Mesenteric fat pad (tissue), 1 donor: ENCODE data around the gene STOML3. TPM values are rescaled to one million over a fixed set of nuclear protein-coding genes. Genes with fewer than 3 reads are reported as not detected.

Experiments used
- DNase-seq: peaks from one replicate; pipeline ENCODE4 v3.0.0-alpha.2; 2020; ENCODE audit warnings: low spot score
- total RNA-seq: library from RNA; stranded (reverse); fragmentation: NEBNext Ultra II Directional; extraction: Animal tissue kit (Norgen Biotek cat#: 25700); gene quantifications from one replicate; pipeline ENCODE4 v1.2.1, GENCODE V29; 2021
- donor health status: DM: yes; HTN: yes; CAD: no.

STOML3 gene
- total RNA-seq, 1 donor from 2014 or later = not detected

DNA sequence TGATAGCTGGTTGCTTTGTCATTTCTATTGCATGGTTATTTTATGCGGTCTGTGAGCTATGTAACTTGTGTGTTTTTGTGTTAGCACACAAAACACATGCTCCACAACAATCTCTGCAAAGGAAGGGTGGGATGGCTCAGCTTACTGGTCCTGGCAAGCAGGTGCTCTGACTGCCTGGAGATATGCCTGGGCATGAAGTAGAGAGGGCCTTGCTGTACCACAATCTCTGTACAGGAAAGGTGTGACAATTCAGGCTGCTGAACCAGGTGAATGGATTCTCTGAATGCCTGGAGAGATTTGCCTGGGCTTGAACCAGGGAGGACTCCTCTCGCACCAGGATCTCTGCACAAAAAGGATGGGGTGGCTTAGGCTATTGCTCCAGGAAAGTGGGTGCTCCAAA is 69.5 kb downstream of the STOML3 start:
- no peak for DNase-seq

Other genes starting within 250 kb of the STOML3 start
- 21.0 TPM for gene PROSER1, start 47.3 kb upstream of the STOML3 start, total RNA-seq
- gene NHLRC3, start 47.6 kb upstream of the STOML3 start, total RNA-seq = 27.5 TPM